Measurements from ENCODE around the gene RAB36. TPM values are rescaled to one million over a fixed set of nuclear protein-coding genes. Genes with fewer than 3 reads are reported as not detected.

Gene RAB36
- total RNA-seq, 1 donor from 2014 or later: 1.7 TPM

- H3K4me1 Mint-ChIP-seq: no peaks in the 10 kb centered on the region
- intact Hi-C loops (cut with micrococcal nuclease): no loop called here
- ATAC-seq (ENCODE audit: low read depth) (no peak), DNase-seq (no peak)
- no peaks in the 10 kb centered on the region for H3K36me3 Mint-ChIP-seq (ENCODE audit: low read depth)
- ChIA-PET CTCF (no interaction called here), POLR2A (interaction anchor here (0.7 kb wide), 1 partner anchor 77 kb away, joined by 3 read pairs; no protein-coding TSS in a partner anchor)
- H3K27ac Mint-ChIP-seq: no peak overlapping the region
- no peaks in the 10 kb centered on the region for H3K27me3 Mint-ChIP-seq
- TF ChIP-seq CTCF (IDR thresholded peaks at IDR 0.05): no peak
- H3K4me3 Mint-ChIP-seq: no peak overlapping the region
- no peaks in the 10 kb centered on the region for H3K9me3 Mint-ChIP-seq
Observed at GRCh38 chr22:23102776-23103175, 42.5 kb upstream of the RAB36 start.

- intact Hi-C loops (cut with micrococcal nuclease): no loop called here
- Mint-ChIP-seq H3K36me3 (ENCODE audit: low read depth) (no peaks in the 10 kb centered on the region), H3K27me3 (no peaks in the 10 kb centered on the region), H3K27ac (no peak overlapping the region), H3K9me3 (no peaks in the 10 kb centered on the region), H3K4me1 (no peaks in the 10 kb centered on the region), H3K4me3 (no peak overlapping the region)
- DNase-seq: no peak
- POLR2A ChIA-PET: interaction anchor here (0.7 kb wide), 1 partner anchor 78 kb away, joined by 3 read pairs; no protein-coding TSS in a partner anchor
- ATAC-seq (ENCODE audit: low read depth): no peak
- TF ChIP-seq CTCF (IDR thresholded peaks at IDR 0.05): no peak
- CTCF ChIA-PET: no interaction called here
Observed at GRCh38 chr22:23103199-23103954, 41.9 kb upstream of the RAB36 start.

- no peak overlapping the region for H3K27ac Mint-ChIP-seq
- intact Hi-C loops (cut with micrococcal nuclease): no loop called here
- DNase-seq (no peak), ATAC-seq (ENCODE audit: low read depth) (no peak)
- TF ChIP-seq CTCF (IDR thresholded peaks at IDR 0.05): no peak
- H3K9me3 Mint-ChIP-seq: no peaks in the 10 kb centered on the region
- no peaks in the 10 kb centered on the region for H3K27me3 Mint-ChIP-seq
- ChIA-PET POLR2A (no interaction called here), CTCF (no interaction called here)
- H3K36me3 Mint-ChIP-seq (ENCODE audit: low read depth): no peaks in the 10 kb centered on the region
- H3K4me1 Mint-ChIP-seq: no peaks in the 10 kb centered on the region
- H3K4me3 Mint-ChIP-seq: no peak overlapping the region
Observed at GRCh38 chr22:23104187-23104971, 40.9 kb upstream of the RAB36 start.

GRCh38 chr22:23105304-23105703 is 40.0 kb upstream of the RAB36 start:
- CTCF ChIA-PET: no interaction called here
- DNase-seq: no peak
- Mint-ChIP-seq H3K9me3 (no peaks in the 10 kb centered on the region), H3K27ac (no peak overlapping the region), H3K27me3 (no peaks in the 10 kb centered on the region), H3K4me3 (no peak overlapping the region), H3K4me1 (no peaks in the 10 kb centered on the region), H3K36me3 (ENCODE audit: low read depth) (no peaks in the 10 kb centered on the region)
- TF ChIP-seq CTCF (IDR thresholded peaks at IDR 0.05): no peak
- POLR2A ChIA-PET: no interaction called here
- intact Hi-C loops (cut with micrococcal nuclease): no loop called here
- ATAC-seq (ENCODE audit: low read depth): no peak

- H3K27ac Mint-ChIP-seq: no peak overlapping the region
- H3K9me3 Mint-ChIP-seq: no peaks in the 10 kb centered on the region
- intact Hi-C loops (cut with micrococcal nuclease): no loop called here
- no peaks in the 10 kb centered on the region for H3K36me3 Mint-ChIP-seq (ENCODE audit: low read depth)
- ChIA-PET POLR2A (no interaction called here), CTCF (no interaction called here)
- TF ChIP-seq CTCF (IDR thresholded peaks at IDR 0.05): no peak
- H3K4me3 Mint-ChIP-seq: no peak overlapping the region
- ATAC-seq (ENCODE audit: low read depth): no peak
- no peaks in the 10 kb centered on the region for H3K4me1 Mint-ChIP-seq
- DNase-seq: no peak
- no peaks in the 10 kb centered on the region for H3K27me3 Mint-ChIP-seq
Observed at GRCh38 chr22:23105919-23106318, 39.4 kb upstream of the RAB36 start.
